Measurements from ENCODE around the gene MTPN.
A peak's percentile ranks its signal among the peaks of the same experiment; 100 is the strongest.

MTPN gene

GRCh38 chr7:136014659-136015058 is 37.5 kb upstream of the MTPN start:
- TF ChIP-seq CTCF (IDR thresholded peaks at IDR 0.05): no peak

- no peak for TF ChIP-seq CTCF (IDR thresholded peaks at IDR 0.05)
Observed at GRCh38 chr7:136012238-136012637, 35.1 kb upstream of the MTPN start.

- peak; percentile 74 for TF ChIP-seq CTCF (IDR thresholded peaks at IDR 0.05)
Observed at GRCh38 chr7:136009488-136010079, 32.4 kb upstream of the MTPN start.

- TF ChIP-seq CTCF (IDR thresholded peaks at IDR 0.05): no peak
Observed at GRCh38 chr7:136006208-136006607, 29.0 kb upstream of the MTPN start.

- TF ChIP-seq CTCF (IDR thresholded peaks at IDR 0.05): no peak
Observed at GRCh38 chr7:136004083-136004482, 26.9 kb upstream of the MTPN start.

- no peak for TF ChIP-seq CTCF (IDR thresholded peaks at IDR 0.05)
Observed at GRCh38 chr7:136002802-136003201, 25.6 kb upstream of the MTPN start.

GRCh38 chr7:136000288-136000913 is 23.2 kb upstream of the MTPN start:
- no peak for TF ChIP-seq CTCF (IDR thresholded peaks at IDR 0.05)

GRCh38 chr7:135998081-135998480 is 20.9 kb upstream of the MTPN start:
- TF ChIP-seq CTCF (IDR thresholded peaks at IDR 0.05): no peak

All from LNCAP (cell line).